Stimulated activated naive CD4-positive, alpha-beta T cell (primary cell): ENCODE data around the gene NRARP.

Source experiments
- DNase-seq, 6 experiments: peaks; one replicate each; lab custom pipeline; 2025; lab: John Stamatoyannopoulos, UW

Gene NRARP

GRCh38 chr9:137321726-137322361, 19.8 kb upstream of the NRARP start:
- DNase-seq: no peak

- no peak for DNase-seq
Observed at GRCh38 chr9:137320555-137321384, 18.7 kb upstream of the NRARP start.

- DNase-seq: no peak
Observed at GRCh38 chr9:137319739-137320551, 17.9 kb upstream of the NRARP start.

GRCh38 chr9:137319011-137319738, 17.1 kb upstream of the NRARP start:
- DNase-seq: no peak

- DNase-seq: no peak
Observed at GRCh38 chr9:137318602-137319001, 16.5 kb upstream of the NRARP start.

GRCh38 chr9:137317718-137318511, 15.8 kb upstream of the NRARP start:
- DNase-seq: no peak

GRCh38 chr9:137317021-137317717, 15.1 kb upstream of the NRARP start:
- DNase-seq: no peak

GRCh38 chr9:137316012-137316981, 14.2 kb upstream of the NRARP start:
- no peak for DNase-seq

GRCh38 chr9:137315581-137316011, 13.5 kb upstream of the NRARP start:
- no peak for DNase-seq

- no peak for DNase-seq
Observed at GRCh38 chr9:137314561-137315560, 12.8 kb upstream of the NRARP start.

GRCh38 chr9:137313956-137314560, 12.0 kb upstream of the NRARP start:
- DNase-seq: no peak

- no peak for DNase-seq
Observed at GRCh38 chr9:137313326-137313936, 11.4 kb upstream of the NRARP start.

GRCh38 chr9:137312852-137313325, 10.8 kb upstream of the NRARP start:
- DNase-seq: no peak

- DNase-seq: no peak
Observed at GRCh38 chr9:137311986-137312851, 10.1 kb upstream of the NRARP start.

- DNase-seq: no peak
Observed at GRCh38 chr9:137311171-137311985, 9.3 kb upstream of the NRARP start.
